Measurements from ENCODE around the gene VWC2.

VWC2 gene

GRCh38 chr7:49773218-49773935 is at the start of gene VWC2:
TSS of gene VWC2 (plus strand) at chr7:49773638. CDS start at chr7:49775436, 1,798 bp downstream.
- TF ChIP-seq GATA3 (IDR thresholded peaks at IDR 0.05; ENCODE audit: low read depth, low read length), result no peak
- TF ChIP-seq GATA2 (IDR thresholded peaks at IDR 0.05; ENCODE audit: low read depth, low read length), result no peak

- TF ChIP-seq GATA2 (IDR thresholded peaks at IDR 0.05; ENCODE audit: low read depth, low read length), result no peak
- TF ChIP-seq GATA3 (IDR thresholded peaks at IDR 0.05; ENCODE audit: low read depth, low read length), result no peak
Measured at GRCh38 chr7:49724071-49724470, 49.4 kb upstream of the VWC2 start.

GRCh38 chr7:49731836-49732235 is 41.6 kb upstream of the VWC2 start:
- TF ChIP-seq GATA2 (IDR thresholded peaks at IDR 0.05; ENCODE audit: low read depth, low read length) (no peak), GATA3 (IDR thresholded peaks at IDR 0.05; ENCODE audit: low read depth, low read length) (no peak)

GRCh38 chr7:49762666-49763065 is 10.8 kb upstream of the VWC2 start:
- TF ChIP-seq GATA2 (IDR thresholded peaks at IDR 0.05; ENCODE audit: low read depth, low read length) (no peak), GATA3 (IDR thresholded peaks at IDR 0.05; ENCODE audit: low read depth, low read length) (no peak)

GRCh38 chr7:49763791-49764190 is 9.6 kb upstream of the VWC2 start:
- TF ChIP-seq GATA3 (IDR thresholded peaks at IDR 0.05; ENCODE audit: low read depth, low read length), result no peak
- TF ChIP-seq GATA2 (IDR thresholded peaks at IDR 0.05; ENCODE audit: low read depth, low read length), result no peak

- TF ChIP-seq GATA2 (IDR thresholded peaks at IDR 0.05; ENCODE audit: low read depth, low read length), result no peak
- no peak for TF ChIP-seq GATA3 (IDR thresholded peaks at IDR 0.05; ENCODE audit: low read depth, low read length)
Measured at GRCh38 chr7:49766966-49767365, 6.5 kb upstream of the VWC2 start.

GRCh38 chr7:49767719-49768118 is 5.7 kb upstream of the VWC2 start:
- TF ChIP-seq GATA3 (IDR thresholded peaks at IDR 0.05; ENCODE audit: low read depth, low read length) (no peak), GATA2 (IDR thresholded peaks at IDR 0.05; ENCODE audit: low read depth, low read length) (no peak)

GRCh38 chr7:49768254-49768653 is 5.2 kb upstream of the VWC2 start:
- TF ChIP-seq GATA2 (IDR thresholded peaks at IDR 0.05; ENCODE audit: low read depth, low read length) (no peak), GATA3 (IDR thresholded peaks at IDR 0.05; ENCODE audit: low read depth, low read length) (no peak)

GRCh38 chr7:49768835-49769234 is 4.6 kb upstream of the VWC2 start:
- TF ChIP-seq GATA3 (IDR thresholded peaks at IDR 0.05; ENCODE audit: low read depth, low read length) (no peak), GATA2 (IDR thresholded peaks at IDR 0.05; ENCODE audit: low read depth, low read length) (no peak)

- no peak for TF ChIP-seq GATA3 (IDR thresholded peaks at IDR 0.05; ENCODE audit: low read depth, low read length)
- no peak for TF ChIP-seq GATA2 (IDR thresholded peaks at IDR 0.05; ENCODE audit: low read depth, low read length)
Measured at GRCh38 chr7:49769285-49769857, 4.1 kb upstream of the VWC2 start.

- TF ChIP-seq GATA3 (IDR thresholded peaks at IDR 0.05; ENCODE audit: low read depth, low read length), result no peak
Measured at GRCh38 chr7:49770838-49771237, 2.6 kb upstream of the VWC2 start.

- TF ChIP-seq GATA2 (IDR thresholded peaks at IDR 0.05; ENCODE audit: low read depth, low read length) (no peak), GATA3 (IDR thresholded peaks at IDR 0.05; ENCODE audit: low read depth, low read length) (no peak)
Measured at GRCh38 chr7:49771427-49772176, 1.8 kb upstream of the VWC2 start.

GRCh38 chr7:49772916-49773217 is 571 bp upstream of the VWC2 start:
- no peak for TF ChIP-seq GATA2 (IDR thresholded peaks at IDR 0.05; ENCODE audit: low read depth, low read length)

GRCh38 chr7:49773936-49774458 is 559 bp downstream of the VWC2 start:
- no peak for TF ChIP-seq GATA3 (IDR thresholded peaks at IDR 0.05; ENCODE audit: low read depth, low read length)
- TF ChIP-seq GATA2 (IDR thresholded peaks at IDR 0.05; ENCODE audit: low read depth, low read length), result no peak

Data from SH-SY5Y (cell line).